GM19023 (cell line): ENCODE results near the gene SYNGAP1.
"Not testable (repeated sequence)": the region's sequence is repeated elsewhere in the genome, so short reads cannot be mapped to it uniquely, and the experiment has no call there.

Experiments
- ATAC-seq: cut with Tn5 transposase; IDR thresholded peaks from one replicate; pipeline ENCODE4 v1.9.1; 2021; ENCODE audit warnings: mild to moderate bottlenecking, moderate library complexity; ENCODE audit not compliant: unreplicated experiment

The SYNGAP1 gene

GRCh38 chr6:33466075-33466735, 46.3 kb downstream of the SYNGAP1 start:
- no peak for ATAC-seq

DNA sequence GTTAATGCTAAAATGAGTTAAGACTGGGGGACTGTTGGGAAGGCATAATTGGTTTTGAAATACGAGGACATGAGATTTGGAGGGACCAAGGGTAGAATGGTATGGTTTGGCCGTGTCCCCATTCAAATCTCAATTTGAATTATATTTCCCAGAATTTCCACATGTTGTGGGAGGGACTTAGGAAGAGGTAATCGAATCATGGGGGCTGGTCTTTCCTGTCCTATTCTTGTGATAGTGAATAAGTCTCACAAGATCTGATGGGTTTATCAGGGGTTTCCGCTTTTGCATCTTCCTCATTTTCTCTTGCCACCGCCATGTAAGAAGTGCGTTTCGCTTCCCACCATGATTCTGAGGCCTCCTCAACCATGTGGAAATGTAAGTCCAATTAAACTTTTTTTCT, 47.2 kb downstream of the SYNGAP1 start:
- no peak for ATAC-seq

GRCh38 chr6:33469661-33470060, 49.8 kb downstream of the SYNGAP1 start:
- no peak for ATAC-seq

GRCh38 chr6:33477864-33478263, 58.0 kb downstream of the SYNGAP1 start:
- ATAC-seq, result no peak

DNA sequence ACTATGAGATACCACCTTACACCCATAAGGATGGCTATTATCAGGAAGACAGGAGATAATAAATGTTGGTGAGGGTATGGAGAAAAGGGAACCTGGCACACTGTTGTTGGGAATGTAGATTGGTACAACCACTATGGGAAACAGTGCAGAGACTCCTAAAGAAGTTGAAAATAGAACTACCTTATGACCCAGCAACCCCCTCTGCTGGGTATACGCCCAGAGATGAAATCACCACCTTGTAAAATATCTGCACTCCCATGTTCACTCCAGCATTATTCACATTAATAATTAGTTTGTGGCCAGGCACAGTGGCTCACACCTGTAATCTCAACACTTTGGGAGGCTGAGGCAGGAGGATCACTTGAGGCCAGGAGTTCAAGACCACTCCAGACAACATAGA, 61.3 kb downstream of the SYNGAP1 start:
- ATAC-seq, result no peak

GRCh38 chr6:33482620-33483019, 62.8 kb downstream of the SYNGAP1 start:
- ATAC-seq, result not testable (repeated sequence)

DNA sequence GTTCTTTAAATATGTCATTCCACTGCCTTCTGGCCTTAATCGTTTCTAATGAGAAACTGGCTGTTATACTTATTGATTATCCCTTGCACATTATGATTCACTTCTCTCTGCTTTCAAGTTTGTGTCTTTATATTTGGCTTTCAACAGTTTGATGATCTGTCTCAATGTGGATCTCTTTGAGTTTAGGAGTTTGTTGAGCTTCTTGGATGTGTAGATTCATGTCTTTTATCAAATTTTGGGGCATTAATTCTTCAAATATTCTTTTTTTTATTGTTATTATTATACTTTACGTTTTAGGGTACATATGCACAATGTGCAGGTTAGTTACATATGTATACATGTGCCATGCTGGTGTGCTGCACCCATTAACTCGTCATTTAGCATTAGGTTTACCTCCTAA, 63.8 kb downstream of the SYNGAP1 start:
- no peak for ATAC-seq

DNA sequence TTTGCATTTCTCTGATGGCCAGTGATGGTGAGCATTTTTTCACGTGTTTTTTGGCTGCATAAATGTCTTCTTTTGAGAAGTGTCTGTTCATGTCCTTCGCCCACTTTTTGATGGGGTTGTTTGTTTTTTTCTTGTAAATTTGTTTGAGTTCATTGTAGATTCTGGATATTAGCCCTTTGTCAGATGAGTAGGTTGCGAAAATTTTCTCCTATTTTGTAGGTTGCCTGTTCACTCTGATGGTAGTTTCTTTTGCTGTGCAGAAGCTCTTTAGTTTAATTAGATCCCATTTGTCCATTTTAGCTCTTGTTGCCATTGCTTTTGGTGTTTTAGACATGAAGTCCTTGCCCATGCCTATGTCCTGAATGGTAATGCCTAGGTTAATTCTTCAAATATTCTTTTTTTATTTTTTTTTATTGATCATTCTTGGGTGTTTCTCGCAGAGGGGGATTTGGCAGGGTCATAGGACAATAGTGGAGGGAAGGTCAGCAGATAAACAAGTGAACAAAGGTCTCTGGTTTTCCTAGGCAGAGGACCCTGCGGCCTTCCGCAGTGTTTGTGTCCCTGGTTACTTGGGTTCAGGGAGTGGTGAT, 64.9 kb downstream of the SYNGAP1 start:
- ATAC-seq, result not testable (repeated sequence)

- not testable (repeated sequence) for ATAC-seq
These were observed 65.8 kb downstream of the SYNGAP1 start for GRCh38 chr6:33485680-33486079.

DNA sequence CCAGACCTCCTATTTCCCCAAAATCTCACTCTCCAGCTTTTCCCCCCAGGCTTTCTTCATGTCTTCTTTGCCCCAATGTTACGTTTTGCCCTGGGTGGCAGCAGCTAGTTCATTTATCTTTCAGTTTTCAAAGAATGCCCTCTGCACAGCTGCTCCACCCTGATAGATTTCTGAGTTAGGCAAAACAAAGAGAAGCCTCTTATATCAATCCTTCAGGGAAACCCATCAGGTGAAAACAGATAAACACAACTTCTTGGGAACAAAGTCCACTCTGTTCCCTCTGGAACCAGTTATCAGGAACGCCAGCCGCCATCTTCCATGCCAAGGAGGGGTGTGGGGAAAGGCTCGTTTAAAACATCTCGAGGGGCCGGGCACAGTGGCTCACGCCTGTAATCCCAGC, 68.5 kb downstream of the SYNGAP1 start:
- ATAC-seq, result no peak

DNA sequence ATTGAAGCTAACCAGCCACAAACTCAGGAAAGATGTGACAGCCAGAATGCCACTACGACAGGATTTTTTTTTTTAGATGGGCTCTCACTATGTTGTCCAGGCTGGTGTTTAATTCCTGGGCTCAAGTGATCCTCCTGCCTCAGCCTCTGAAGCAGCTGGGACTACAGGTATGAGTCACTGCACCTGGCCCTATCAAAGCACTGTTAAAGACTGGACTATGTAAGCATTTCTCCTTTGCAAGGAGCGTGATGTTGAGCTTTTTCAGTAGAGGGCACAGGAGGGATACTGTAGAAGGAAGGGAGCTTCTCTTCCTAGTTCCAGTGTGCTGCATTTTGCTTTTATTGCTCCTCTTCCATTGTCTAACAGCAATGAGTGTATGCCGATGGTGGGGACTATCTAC, 70.3 kb downstream of the SYNGAP1 start:
- ATAC-seq, result no peak

DNA sequence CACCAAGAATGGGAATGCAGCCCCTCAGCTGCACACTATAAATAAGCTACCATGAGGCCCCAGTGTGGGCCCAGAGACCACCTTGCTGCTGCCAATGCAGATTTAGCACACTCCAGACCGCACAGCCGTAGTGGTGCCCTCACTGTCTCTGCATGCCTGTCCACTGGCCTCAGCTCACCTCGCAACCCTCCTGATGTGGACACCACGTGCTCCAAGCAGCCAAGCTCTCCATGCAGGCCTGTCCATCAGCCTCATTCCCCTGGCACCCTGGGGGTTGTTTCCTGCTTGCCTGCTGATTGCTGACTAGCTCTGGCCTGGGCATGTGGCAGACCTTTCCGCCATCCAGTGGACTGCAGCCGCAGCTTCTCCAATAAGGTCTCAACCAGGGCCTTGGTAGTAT, 70.8 kb downstream of the SYNGAP1 start:
- ATAC-seq, result no peak

- ATAC-seq, result no peak
These were observed 72.2 kb downstream of the SYNGAP1 start for GRCh38 chr6:33492093-33492492.

- ATAC-seq, result no peak
These were observed 77.3 kb downstream of the SYNGAP1 start for GRCh38 chr6:33497157-33497556.

GRCh38 chr6:33502486-33502885, 82.6 kb downstream of the SYNGAP1 start:
- ATAC-seq, result no peak

DNA sequence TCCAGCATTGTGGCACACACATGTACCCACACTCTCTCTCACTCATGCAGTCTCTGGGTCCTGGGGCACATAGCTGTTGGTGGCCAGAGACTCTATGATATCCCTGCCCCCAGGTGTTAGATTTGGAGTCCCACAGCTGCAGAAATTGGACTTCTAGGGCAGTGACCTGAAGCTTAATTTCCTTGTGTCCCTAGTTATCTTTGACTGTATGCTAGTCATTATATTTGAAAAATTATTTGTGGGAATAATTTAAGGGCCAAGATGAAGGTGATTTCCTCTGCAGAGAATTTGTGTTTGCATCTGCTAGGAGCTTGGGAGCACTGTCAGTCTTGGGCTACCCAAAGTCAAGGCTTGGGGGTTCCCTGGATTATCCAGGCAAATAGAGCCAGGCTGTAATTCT, 84.6 kb downstream of the SYNGAP1 start:
- no peak for ATAC-seq
